PFSK-1 (cell line): ENCODE measurements around the gene ZDHHC1.

Experiments used
- POLR2AphosphoS5 ChIP-seq: IDR thresholded peaks from 2 replicates; pipeline ENCODE4 v1.6.1; 2012; ENCODE audit warnings: low read depth, mild to moderate bottlenecking, control low read depth, low read length, moderate library complexity
- SIN3A ChIP-seq: IDR thresholded peaks from 2 replicates; pipeline ENCODE4 v1.6.1; 2012; ENCODE audit warnings: mild to moderate bottlenecking, low read length, moderate library complexity, borderline replicate concordance; ENCODE audit not compliant: insufficient read depth
- TAF1 ChIP-seq: IDR thresholded peaks from 2 replicates; pipeline ENCODE4 v1.6.1; 2012; ENCODE audit warnings: low read length, control low read depth, borderline replicate concordance; ENCODE audit not compliant: insufficient read depth

DNA sequence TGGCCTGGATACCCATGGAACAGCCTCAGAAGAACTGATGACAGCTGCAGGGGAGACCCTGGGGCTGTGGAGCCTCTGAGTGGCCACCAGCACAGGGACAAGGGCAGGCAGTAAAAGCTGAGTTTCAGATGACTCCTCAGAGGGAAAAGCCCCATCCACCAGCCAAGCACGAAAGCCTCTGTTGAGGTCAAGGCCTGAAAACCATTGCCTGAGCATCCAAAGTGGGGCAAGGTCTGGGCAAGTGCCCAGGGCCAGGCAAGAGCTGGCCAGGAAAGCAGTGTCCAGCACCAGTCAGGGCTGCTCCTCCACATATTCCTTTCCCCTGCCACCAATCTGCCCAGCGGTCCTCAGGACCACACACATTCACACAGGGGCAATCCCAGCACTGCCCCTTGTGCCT lies 48.3 kb upstream of the ZDHHC1 start:
- TF ChIP-seq POLR2AphosphoS5 (no peak), SIN3A (no peak), TAF1 (no peak)
